ENCODE data around the gene GPATCH1.
"Not testable (repeated sequence)": the region's sequence is repeated elsewhere in the genome, so short reads cannot be mapped to it uniquely, and the experiment has no call there.

The GPATCH1 gene

DNA sequence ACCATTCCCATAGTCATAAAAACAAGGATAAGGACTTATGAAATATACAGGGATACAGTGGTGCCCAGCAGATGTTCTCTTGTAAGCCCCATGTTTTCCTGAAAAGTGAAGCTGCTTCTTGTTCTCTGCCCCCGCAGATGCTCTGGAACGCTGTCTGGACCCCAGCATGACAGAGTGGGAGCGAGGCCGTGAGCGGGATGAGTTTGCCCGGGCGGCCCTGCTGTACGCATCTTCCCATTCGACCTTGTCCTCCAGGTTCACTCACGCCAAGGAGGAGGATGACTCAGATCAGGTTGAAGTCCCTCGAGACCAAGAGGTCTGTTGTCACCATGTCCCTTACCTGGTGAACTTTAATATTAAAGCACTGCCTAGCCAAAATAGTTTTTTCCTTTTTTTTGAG, 30.6 kb downstream of the GPATCH1 start:
- no peak for DNase-seq (ENCODE audit: low read depth)

DNA sequence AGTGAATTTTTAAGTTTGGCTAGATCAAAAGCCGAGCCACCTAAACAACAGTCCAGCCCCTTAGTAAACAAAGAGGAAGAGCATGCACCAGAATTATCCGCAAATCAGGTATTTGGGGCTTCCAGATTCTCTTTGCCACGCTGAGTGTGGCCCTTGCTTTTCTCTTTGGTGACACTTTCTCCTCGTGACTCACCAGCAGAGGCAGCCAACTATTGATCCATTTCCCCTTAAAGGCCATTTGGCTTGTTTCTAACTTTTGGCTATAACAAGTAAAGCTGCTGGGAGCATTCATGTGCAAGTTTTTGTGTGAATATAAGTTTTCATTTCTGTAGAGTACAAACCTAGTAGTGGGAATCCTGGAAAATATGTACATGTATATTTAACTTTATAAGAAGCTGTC, 33.3 kb downstream of the GPATCH1 start:
- no peak for DNase-seq (ENCODE audit: low read depth)

DNA sequence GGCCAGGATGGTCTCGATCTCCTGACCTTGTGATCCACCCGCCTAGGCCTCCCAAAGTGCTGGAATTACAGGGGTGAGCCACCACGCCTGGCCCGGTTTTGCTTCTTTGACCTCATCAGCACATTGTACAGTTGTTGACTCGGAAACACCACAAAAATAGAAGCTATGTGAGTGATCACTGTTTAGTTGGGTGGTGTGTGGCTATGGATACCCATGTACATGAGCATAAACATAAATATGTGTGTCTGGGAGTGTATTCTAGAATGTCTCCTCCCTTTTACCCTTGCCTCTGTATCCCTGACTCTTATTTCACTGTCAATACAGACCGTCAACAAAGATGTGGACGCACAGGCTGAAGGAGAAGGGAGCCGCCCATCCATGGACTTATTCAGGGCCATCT, 36.5 kb downstream of the GPATCH1 start:
- DNase-seq (ENCODE audit: low read depth), result no peak

DNA sequence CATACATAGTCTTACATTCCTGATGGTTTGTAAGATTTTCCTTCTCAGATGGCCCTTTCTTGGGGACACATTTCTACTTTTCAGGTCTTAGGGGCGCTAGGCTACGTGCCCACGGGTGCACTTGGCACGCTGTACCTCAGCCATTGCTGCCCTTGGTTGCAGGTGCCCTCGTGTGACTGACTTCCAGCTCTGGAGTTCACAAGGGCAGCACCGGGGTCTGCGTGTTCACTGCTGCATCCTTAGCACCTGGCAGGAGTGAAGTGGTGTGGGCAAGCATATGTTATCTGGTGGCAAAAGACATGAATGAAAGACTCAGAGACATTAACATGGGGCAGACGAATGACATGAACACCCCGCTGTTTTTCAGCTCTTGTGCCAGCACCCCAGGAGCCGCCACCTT, 37.7 kb downstream of the GPATCH1 start:
- no peak for DNase-seq (ENCODE audit: low read depth)

DNA sequence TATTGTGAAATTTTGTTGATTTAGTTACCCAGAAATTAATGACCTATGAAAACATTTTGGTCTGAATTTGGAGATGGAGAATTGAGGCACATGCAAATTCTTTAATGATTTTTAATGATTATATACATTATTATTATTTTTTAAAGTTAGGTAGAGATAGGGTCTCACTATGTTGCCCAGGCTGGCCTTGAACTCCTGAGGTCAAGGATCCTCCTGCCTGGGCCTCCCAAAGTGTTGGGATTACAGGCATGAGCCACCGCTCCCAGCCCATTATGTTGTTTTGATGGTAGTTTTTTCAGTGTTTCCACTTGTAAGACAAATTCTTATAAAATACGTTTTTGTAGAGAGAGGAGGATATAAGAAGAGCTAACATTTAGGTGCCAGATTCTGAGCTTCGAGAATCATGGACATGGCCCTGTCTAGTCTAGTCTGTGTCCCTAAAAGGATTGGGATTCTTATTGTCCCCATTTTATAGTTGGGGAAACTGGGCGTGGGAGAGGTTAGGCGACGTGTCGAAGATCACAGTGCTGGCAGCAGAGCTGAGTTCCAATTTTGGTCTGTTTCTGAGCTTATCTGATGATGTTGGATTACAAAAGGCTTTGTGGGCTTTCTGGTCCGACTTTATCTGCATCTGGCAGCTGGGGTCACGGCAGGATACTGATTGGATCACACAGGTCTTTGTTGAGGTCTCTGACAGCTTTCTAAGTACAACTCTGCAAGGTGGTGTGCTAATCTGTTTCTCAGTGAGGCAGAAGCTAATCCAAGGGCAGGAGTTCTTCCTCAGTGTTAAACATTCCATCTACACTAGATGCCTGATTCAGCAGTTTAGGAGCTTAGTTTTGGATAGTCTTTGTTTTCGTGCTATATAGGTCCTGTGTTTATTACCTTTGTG, 43.5 kb downstream of the GPATCH1 start:
- no peak for DNase-seq (ENCODE audit: low read depth)

DNA sequence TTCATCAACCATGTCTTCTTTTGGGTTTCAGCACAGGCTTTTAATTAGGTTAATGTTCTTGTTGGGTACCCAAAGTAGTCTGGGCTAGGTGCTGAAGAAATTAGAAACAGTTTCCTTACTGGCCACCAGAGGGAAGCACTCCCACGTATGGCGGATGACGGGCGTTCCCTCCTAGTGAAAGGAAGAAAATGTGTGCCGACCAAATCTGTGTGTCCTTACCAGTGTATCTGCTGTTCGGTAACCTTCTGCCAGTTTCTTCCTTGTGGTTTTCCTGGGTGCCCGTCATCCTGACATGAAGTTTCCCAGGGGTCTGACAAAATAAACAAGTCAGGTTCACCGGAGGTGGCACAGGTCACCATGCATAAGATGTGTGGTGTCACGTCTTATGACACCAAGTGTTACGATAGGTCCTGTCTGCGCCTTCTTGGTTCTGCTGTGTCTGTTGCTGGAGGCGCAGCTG, 45.0 kb downstream of the GPATCH1 start:
- peak; percentile 43 for DNase-seq (ENCODE audit: low read depth)

DNA sequence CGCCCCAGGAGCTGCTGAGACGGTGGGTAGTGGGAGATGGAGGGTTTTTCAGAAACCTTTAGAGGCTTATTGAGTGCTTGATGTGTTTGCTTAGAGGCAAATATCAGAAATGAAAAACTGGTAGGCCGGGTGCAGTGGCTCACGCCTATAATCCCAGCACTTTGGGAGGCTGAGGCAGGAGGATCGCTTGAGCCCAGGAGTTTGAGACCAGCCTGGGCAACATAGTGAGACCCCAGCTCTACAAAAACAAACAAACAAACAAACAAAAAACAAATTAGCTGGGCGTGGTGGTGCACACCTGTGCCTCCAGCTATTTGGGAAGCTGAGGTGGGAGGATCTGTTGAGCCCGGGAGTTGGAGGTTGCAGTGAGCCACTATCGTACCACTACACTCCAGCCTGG, 45.7 kb downstream of the GPATCH1 start:
- DNase-seq (ENCODE audit: low read depth), result not testable (repeated sequence)

DNA sequence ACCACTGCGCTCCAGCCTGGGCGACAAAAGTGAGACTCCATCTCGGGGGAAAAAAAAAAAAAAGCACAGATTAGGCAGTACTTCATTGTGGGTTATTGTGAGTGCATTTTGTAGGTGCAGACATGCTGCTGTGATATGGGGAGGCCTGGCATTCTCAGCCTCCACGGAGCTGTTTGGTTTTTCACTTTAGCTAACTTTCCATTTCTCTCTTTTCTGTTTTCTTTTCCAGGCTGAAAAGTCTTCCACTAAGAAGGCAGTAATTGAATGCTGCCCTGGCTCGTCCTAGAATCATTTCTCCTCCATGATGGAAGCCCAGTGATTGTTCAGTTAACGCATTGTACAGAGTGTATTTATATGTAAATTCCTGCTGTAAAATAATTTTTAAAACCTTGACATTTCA, 48.9 kb downstream of the GPATCH1 start:
- no peak for DNase-seq (ENCODE audit: low read depth)

DNA sequence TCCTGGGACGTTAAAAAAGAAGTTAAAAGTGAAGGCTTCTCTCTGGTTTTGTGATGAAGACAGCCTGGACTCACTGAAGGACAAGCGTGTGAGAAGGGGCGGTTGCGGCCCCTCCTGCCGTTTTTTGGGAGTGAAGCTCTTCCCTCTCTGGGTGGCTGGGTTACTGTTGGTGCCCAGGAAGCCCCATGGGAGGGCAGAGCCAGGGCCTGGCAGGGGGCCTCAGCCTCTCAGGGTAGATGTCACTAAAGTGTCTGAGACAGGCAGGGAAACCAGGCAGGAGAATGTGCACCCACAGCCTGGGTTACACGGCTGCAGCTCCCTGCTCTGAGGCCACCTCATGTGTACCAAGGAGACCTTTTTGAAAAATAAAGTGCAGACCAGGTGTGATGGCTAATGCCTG, 49.5 kb downstream of the GPATCH1 start:
- no peak for DNase-seq (ENCODE audit: low read depth)

DNA sequence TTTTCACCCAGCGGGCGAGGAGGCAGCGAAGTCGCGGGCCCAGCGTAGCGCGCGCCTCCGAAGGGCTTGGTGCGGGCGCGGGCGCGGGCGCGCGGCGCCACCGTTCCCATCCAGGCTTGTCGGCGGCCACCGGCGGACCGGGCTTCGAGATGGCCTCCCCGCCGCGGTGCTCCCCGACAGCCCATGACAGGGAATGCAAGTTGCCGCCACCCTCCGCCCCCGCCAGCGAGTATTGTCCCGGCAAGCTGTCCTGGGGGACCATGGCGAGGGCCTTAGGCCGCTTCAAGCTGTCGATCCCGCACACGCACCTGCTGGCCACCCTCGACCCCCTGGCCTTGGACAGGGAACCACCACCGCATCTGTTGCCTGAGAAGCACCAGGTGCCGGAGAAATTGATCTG, 51.0 kb downstream of the GPATCH1 start, which contains the start of gene WDR88:
WDR88 (plus strand) TSS at position 94 of the 400 bp plus-strand sequence; CDS start at position 150, 56 bp downstream.
- DNase-seq (ENCODE audit: low read depth), result no peak

DNA sequence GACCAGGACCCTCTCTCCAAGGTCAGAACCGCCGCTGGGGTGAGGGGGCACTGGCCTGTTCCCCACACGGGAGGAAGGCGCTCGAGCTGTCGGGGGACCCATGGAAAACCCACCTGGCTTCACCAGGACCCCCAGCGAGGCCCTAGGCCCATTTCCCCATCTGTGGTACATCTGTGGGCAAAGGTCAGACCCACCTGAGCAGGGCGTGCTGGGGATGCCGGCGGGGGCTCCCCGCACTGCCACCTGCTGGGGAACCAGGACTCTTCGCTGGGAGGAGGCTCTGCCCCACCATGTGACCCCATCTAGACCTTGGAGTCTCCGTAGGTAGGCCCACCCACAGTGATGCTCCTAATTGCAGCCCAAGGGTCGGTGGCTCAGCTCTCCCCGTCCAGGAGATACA, 51.4 kb downstream of the GPATCH1 start:
- no peak for DNase-seq (ENCODE audit: low read depth)

DNA sequence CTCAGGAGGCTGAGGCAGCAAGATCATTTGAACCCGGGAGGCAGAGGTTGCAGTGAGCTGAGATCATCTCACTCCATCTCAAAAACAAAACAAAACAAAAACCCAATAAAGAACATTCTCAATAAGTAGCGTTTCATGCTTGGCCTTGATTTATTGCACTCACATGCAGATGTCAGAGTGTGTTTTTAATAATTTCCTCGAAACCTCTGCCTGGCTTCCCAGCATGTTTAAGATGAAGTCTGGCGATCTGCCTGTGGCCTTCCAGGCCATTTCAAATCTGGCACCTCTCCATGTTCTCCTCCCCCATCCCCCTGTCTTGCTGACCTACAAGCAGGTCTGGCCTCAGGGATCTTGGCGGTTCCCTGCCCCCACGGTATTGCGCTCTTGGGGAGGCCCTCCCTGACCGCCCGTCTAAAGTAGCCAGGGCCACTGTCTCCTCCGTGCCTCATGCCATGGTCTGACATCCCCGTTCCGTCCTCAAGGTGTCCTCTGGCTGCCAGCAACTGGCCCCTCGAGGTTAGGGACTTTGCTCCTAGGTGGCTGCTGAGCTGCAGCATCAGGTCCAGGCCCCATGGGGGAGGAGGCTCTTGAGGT, 52.6 kb downstream of the GPATCH1 start:
- DNase-seq (ENCODE audit: low read depth), result no peak

DNA sequence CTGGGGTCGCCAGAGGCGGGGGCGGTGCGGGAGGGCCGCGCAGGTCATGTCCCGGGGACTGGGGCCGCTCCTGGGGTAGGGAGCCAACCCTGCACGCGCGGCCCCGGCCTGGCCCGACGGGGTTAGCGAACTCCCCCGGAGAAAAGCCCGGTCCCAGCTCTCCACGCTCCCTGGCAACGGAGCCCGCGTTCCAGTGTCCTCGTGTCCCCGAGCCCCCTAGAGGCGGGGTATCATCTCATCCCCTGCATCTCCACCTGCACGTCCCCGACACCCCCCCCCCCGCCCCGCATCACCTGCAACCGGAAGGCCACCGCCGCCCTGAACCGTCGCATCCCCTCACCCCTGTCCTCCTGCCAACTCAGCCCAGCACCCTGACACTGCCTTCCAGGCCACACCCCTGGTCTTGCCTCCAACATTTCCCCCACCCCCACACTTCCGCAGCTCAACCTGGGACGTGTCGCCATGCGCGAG, 53.6 kb downstream of the GPATCH1 start:
- no peak for DNase-seq (ENCODE audit: low read depth)

DNA sequence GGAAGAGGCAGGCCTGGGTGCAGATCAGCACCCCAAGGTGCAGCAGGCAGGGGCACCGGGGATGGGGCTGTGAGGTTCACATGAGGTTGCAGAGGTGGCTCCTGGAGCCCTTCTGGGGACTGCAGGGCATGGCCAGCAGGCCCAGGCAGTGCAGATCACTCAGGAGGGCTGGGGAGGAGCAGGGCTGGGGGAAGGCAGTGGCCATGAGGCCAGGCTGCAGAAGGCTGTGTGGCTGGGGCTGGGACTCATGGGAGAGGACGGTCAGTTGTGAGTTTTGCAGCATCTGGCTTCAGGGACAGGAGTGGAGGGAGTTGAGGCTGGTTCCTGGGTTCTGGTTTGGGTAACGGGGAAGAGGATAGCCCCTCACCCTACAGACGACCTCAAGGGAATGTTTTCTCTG, 58.2 kb downstream of the GPATCH1 start:
- no peak for DNase-seq (ENCODE audit: low read depth)

DNA sequence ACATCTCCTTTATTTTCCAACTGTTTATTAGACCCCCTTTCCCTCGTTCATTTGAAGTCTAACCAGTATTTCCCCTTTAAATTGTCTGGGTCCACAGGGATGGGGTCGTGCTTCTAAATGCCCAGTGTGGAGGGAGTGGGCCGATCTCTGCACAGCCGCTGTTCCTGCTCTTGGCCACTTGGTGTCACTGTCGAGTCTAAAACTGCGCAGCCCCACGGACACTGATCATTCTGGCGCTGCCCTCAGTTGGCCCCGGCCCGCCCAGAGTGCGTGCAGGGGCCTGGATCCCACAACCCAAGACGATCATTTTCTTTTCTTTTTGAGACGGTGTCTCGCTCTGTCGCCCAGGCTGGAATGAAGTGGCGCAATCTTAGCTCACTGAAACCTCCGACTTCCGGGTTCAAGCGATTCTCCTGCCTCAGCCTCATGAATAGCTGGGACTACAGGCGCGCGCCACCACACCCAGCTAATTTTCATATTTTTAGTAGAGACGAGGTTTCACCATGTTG, 63.0 kb downstream of the GPATCH1 start:
- no peak for DNase-seq (ENCODE audit: low read depth)

DNA sequence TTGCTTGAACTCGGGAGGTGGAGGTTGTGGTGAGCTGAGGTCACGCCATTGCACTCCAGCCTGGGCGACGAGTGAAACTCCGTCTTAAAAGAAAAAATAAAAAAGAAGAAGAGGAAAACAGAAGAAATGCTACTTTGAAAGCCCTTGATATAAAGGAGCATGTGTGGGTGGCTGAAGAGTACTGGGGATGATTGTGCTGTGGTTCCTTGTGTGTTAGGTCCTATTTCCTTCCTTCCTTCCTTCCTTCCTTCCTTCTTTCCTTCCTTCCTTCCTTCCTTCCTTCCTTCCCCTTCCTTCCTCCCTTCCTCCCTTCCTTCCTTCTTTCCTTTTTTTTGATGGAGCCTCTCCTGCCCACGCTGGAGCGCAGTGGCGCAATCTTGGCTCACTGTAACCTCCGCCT, 65.2 kb downstream of the GPATCH1 start:
- no peak for DNase-seq (ENCODE audit: low read depth)

DNA sequence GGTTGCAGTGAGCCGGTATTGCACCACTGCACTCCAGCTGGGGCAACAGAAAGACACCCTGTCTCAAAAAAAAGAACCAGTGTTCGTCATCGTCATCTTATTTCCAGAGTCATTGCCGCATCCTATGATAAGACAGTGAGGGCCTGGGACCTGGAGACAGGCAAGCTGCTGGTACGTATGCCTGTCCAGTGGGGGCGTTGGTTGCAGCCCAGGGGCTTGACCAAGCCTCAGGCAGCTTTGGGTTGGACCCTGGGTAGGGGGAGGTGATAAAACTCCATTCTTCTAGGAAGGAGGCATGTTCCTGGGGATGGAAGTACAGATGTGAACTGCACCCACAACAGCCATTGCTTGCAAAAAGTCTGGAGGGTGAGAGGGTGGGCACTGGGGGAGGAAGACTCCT, 66.6 kb downstream of the GPATCH1 start:
- no peak for DNase-seq (ENCODE audit: low read depth)

DNA sequence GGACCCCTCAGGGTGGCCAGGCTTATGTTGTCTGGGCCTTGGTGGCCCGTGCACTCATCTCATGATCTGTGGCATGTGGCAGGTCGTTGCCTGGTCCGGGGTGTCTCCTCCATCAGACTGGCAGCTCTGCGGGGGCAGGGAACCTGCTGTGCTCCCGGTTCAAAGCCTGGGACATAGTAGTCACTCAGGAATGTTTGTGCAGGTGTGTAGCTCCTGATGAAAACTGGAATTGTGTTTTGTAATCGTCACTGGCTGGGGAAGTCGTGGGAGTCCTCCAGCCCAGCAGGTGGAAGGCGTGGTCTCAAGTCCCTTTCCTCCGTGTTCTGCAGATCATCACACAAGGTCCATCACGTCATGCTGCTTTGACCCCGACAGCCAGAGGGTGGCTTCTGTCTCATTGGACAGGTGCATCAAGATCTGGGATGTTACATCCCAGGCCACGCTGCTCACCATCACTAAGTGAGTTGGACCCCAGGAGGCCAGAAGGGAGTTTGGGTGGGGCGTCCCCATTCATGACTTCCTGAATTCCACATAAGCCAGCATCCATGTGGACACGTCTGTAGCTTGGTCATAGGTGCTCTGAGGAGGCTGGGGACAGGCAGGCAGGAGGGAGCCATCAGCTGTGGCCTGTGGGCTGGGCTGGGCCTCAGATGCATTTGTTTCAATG, 70.0 kb downstream of the GPATCH1 start:
- DNase-seq (ENCODE audit: low read depth), result no peak

DNA sequence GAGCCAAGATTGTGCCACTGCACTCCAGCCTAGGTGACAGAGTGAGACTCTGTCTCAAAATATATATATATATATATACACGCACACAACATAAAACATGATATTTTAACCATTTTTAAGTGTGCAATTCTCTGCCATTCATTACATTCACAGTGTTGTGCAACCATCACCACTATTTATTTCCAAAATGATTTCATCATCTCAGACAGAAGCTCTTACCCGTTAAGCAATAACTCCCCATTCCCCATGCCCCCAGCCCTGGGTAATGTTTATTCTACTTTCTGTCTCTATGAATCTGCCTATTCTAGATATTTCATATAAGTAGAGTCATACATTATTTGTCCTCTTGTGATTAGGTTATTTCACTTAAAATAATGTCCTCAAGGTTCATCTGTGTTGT, 71.2 kb downstream of the GPATCH1 start:
- no peak for DNase-seq (ENCODE audit: low read depth)

DNA sequence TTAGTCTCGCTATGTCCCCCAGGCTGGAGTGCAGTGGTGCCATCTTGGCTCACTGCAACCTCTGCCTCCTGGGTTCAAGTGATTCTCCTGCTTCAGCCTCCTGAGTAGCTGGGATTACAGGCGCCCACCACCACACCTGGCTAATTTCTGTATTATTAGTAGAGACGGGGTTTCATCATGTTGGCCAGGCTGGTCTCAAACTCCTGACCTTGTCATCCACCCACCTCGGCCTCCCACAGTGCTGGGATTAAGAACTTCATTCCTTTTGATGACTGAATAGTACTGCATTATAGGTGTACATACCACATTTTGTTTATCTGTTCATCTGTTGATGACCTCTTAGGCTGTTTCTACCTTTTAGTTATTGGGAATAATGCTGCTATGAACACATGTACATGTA, 71.6 kb downstream of the GPATCH1 start:
- not testable (repeated sequence) for DNase-seq (ENCODE audit: low read depth)

DNA sequence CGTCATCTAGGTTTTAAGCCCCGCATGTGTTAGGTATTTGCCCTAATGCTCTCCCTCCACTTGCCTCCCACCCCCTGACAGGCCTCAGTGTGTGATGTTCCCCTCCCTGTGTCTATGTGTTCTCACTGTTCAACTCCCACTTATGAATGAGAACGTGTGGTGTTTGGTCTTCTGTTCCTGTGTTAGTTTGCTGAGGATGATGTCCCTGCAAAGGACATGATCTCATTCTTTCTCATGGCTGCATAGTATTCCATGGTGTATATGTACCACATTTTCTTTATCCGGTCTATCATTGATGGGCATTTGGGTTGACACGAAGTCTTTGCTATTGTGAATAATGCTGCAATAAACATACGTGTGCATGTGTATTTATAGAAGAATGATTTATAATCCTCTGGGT, 73.3 kb downstream of the GPATCH1 start:
- DNase-seq (ENCODE audit: low read depth), result not testable (repeated sequence)

DNA sequence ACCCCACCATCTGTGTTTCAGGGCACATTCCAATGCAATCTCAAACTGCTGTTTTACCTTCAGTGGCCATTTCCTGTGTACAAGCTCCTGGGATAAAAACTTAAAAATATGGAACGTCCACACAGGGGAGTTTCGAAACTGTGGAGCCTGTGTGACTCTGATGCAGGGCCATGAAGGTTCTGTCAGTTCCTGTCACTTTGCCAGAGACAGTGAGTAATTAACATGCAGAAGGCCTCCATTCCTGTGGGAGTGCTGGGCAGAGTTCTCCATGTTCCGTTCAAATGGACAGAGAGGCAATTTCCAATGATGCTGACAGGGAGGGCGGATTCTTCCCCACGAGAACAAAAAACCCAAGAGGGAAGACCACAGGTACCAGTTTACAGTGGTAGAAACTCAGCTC, 75.4 kb downstream of the GPATCH1 start:
- DNase-seq (ENCODE audit: low read depth), result peak; percentile 44

DNA sequence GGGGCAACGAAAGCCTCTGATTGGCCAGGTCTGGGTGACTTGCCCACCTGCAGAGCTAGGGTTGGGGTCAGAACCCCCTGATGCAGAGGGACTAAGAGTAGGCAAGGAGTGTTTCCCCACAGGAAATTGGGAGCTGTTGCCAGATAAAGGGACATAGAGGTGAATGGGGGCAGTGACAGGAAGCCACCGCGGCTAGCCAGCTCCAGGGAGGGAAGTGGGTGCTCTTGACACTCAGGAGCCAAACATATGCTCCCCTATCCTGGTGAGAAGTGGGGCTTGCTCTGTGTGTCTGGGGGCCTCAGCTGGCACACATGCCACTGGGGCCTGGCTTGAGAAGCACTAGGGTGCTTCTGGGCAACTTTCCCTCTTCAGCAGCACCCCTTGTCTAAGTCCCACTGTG, 76.9 kb downstream of the GPATCH1 start:
- no peak for DNase-seq (ENCODE audit: low read depth)

All from stromal cell of bone marrow (primary cell).